H1 (cell line): ENCODE measurements around the gene CREG2. TPM values are rescaled to one million over a fixed set of nuclear protein-coding genes. Genes with fewer than 3 reads are reported as not detected.

Source experiments
- ATF2 ChIP-seq: IDR thresholded peaks from 2 replicates; pipeline ENCODE4 v1.6.1; 2012; ENCODE audit warnings: low read length, inconsistent platforms
- polyA plus RNA-seq, 7 experiments: library from polyadenylated mRNA; depleted of rRNA in 3 of 7; stranded (reverse) in 5 of 7; unstranded in 2 of 7; fragments of >200 nt in 5 of 7; fragments of 200-250 nt in 2 of 7; gene quantifications; 1 replicate in 5 of 7; 2 replicates in 1 of 7; 4 replicates in 1 of 7; pipeline versions ENCODE4 v1.2.1 to v1.2.3, GENCODE V29; 2011 to 2013; ENCODE audit warnings: missing spikeins in 2 of 7, mixed read lengths in 2 of 7
- total RNA-seq: library from RNA; stranded (reverse); fragmentation: NEBNext Ultra II Directional; extraction: Animal tissue kit (Norgen Biotek cat#: 25700); gene quantifications from 2 replicates; pipeline ENCODE4 v1.2.1, GENCODE V29; 2021

Gene CREG2
- total and polyA plus RNA-seq, 2 of the 8 experiments (the other 6 are each of a cell fraction or from before 2014, with no cell fraction given), result 2.0 to 2.2 TPM

- TF ChIP-seq ATF2, result no peak
These were observed 45.3 kb upstream of the CREG2 start (continued) for GRCh38 chr2:101432411-101433181.
